B cell (primary cell): Measurements from ENCODE around the gene PPP2R5C. TPM values are rescaled to one million over a fixed set of nuclear protein-coding genes. Genes with fewer than 3 reads are reported as not detected.
A peak's percentile ranks its signal among the peaks of the same experiment; 100 is the strongest.

Experiments
- ATAC-seq: fragments of 200-7000 bp; cut with Tn5 transposase; one replicate; pipeline ENCODE4 v1.10.0; 2021; ENCODE audit warnings: low read depth, mild to moderate bottlenecking, moderate number of reproducible peaks, moderate library complexity
- CTCF ChIA-PET: fragments of 350-600 bp; sonication (Branson Sonifier 250); formaldehyde crosslinking; loops from one replicate; lab custom pipeline; 2021; ENCODE audit warnings: antibody characterized with exemption, inconsistent platforms; lab: Charles Lee
- POLR2A ChIA-PET: fragments of 350-600 bp; sonication (Branson Sonifier 250); formaldehyde crosslinking; loops from one replicate; lab custom pipeline; 2021; ENCODE audit warnings: antibody characterized with exemption; lab: Charles Lee
- DNase-seq: peaks from one replicate; pipeline ENCODE4 v3.0.0; 2013
- H2AFZ ChIP-seq: 2 replicates; pipeline ENCODE4 v1.6.1; 2012; ENCODE audit warnings: mild to moderate bottlenecking, low read depth, low read length; ENCODE audit not compliant: insufficient read depth, poor library complexity, severe bottlenecking
- H3K27ac ChIP-seq, 2 donors: 1 replicate in 1 of 2; 2 replicates in 1 of 2; pipeline ENCODE4 v1.5.1; 2012 to 2013; ENCODE audit warnings: low read length in 2 of 2, mild to moderate bottlenecking in 2 of 2, moderate library complexity in 1 of 2
- H3K27me3 ChIP-seq, 4 experiments: fragments of 200-600 bp in 1 of 4; sonication (generic) in 1 of 4; replicated peaks in 1 of 4; 1 replicate in 2 of 4; 2 replicates in 2 of 4; pipeline versions ENCODE4 v1.6.1 to v1.7.0; 2013 to 2016; ENCODE audit warnings: low read length in 3 of 4, mild to moderate bottlenecking in 2 of 4, mixed read lengths in 1 of 4, moderate library complexity in 1 of 4; ENCODE audit not compliant: insufficient read depth in 4 of 4, control insufficient read depth in 3 of 4; ENCODE audit errors: control extremely low read depth in 1 of 4
- H3K36me3 ChIP-seq, 2 experiments: replicated peaks in 1 of 2; 1 replicate in 1 of 2; 2 replicates in 1 of 2; pipeline versions ENCODE4 v1.6.1 to v1.7.1; 2013; ENCODE audit warnings: low read length in 1 of 2; ENCODE audit not compliant: insufficient read depth in 2 of 2, control insufficient read depth in 1 of 2; ENCODE audit errors: control extremely low read depth in 1 of 2, extremely low read depth in 1 of 2
- H3K4me1 ChIP-seq, 2 donors: fragments of 200-600 bp in 1 of 2; sonication (generic) in 1 of 2; 1 replicate in 1 of 2; 2 replicates in 1 of 2; pipeline versions ENCODE4 v1.5.1 to v1.6.1; 2013 to 2017; ENCODE audit warnings: low read length in 2 of 2; ENCODE audit not compliant: control insufficient read depth in 2 of 2, insufficient read depth in 2 of 2
- H3K4me2 ChIP-seq: replicated peaks from 2 replicates; pipeline ENCODE3; 2012; ENCODE audit warnings: mild to moderate bottlenecking, low read depth, low read length; ENCODE audit not compliant: poor library complexity, severe bottlenecking
- H3K4me3 ChIP-seq, 5 experiments: fragments of 200-600 bp in 1 of 5; sonication (generic) in 1 of 5; 1 replicate in 3 of 5; 2 replicates in 2 of 5; pipeline versions ENCODE4 v1.5.1 to v1.7.0; 2011 to 2016; ENCODE audit warnings: low read length in 4 of 5, mild to moderate bottlenecking in 4 of 5, low read depth in 2 of 5, control low read depth in 1 of 5, moderate library complexity in 1 of 5; ENCODE audit not compliant: insufficient read depth in 1 of 5; ENCODE audit errors: control extremely low read depth in 1 of 5, extremely low read depth in 1 of 5
- H3K79me2 ChIP-seq: fragments of 200-600 bp; sonication (generic); one replicate; pipeline ENCODE4 v1.6.0; 2016; ENCODE audit warnings: low read length; ENCODE audit not compliant: control insufficient read depth, insufficient read depth
- H3K9ac ChIP-seq: fragments of 200-600 bp; sonication (generic); 2 replicates; pipeline ENCODE4 v1.6.1; 2017; ENCODE audit warnings: mild to moderate bottlenecking, low read length, moderate library complexity
- H3K9me3 ChIP-seq, 3 donors: one replicate each; pipeline versions ENCODE4 v1.6.1 to v1.7.1; 2013; ENCODE audit warnings: low read length in 2 of 3; ENCODE audit not compliant: control insufficient read depth in 2 of 3, insufficient read depth in 1 of 3; ENCODE audit errors: control extremely low read depth in 1 of 3
- H4K20me1 ChIP-seq: 2 replicates; pipeline ENCODE4 v1.6.0; 2012; ENCODE audit warnings: mild to moderate bottlenecking, low read length; ENCODE audit not compliant: insufficient read depth, control insufficient read depth, poor library complexity, severe bottlenecking
- H3K27ac Mint-ChIP-seq: one replicate; pipeline ENCODE4 v1.8.0; 2021; ENCODE audit warnings: mixed read lengths
- H3K27me3 Mint-ChIP-seq: one replicate; pipeline ENCODE4 v1.8.0; 2021; ENCODE audit warnings: mixed read lengths
- H3K4me1 Mint-ChIP-seq: one replicate; pipeline ENCODE4 v1.8.0; 2021; ENCODE audit warnings: mixed read lengths
- H3K4me3 Mint-ChIP-seq: one replicate; pipeline ENCODE4 v1.8.0; 2021; ENCODE audit warnings: mixed read lengths
- H3K9me3 Mint-ChIP-seq: one replicate; pipeline ENCODE4 v1.8.0; 2022; ENCODE audit warnings: mixed read lengths; ENCODE audit not compliant: insufficient read depth
- CTCF ChIP-seq: fragments of 200-600 bp; IDR thresholded peaks from one replicate; pipeline ENCODE4 v1.8.0; 2022; ENCODE audit warnings: antibody characterized with exemption, mild to moderate bottlenecking
- EZH2 ChIP-seq: IDR thresholded peaks from 2 replicates; pipeline ENCODE4 v1.6.1; 2012; ENCODE audit warnings: borderline replicate concordance, low read depth, mild to moderate bottlenecking, moderate library complexity, low read length; ENCODE audit not compliant: insufficient read depth, poor library complexity, severe bottlenecking
- WGBS: methylation state at CpG from one replicate; pipeline ENCODE4 v1.1.5; 2013; ENCODE audit warnings: missing lambda C conversion rate; ENCODE audit not compliant: insufficient coverage; 5-methylcytosine and 5-hydroxymethylcytosine counted together
- intact Hi-C: fragments of 100-400 bp; cut with micrococcal nuclease; formaldehyde crosslinking; loops from one replicate; pipeline ENCODE4 v1.10.0; 2022
- polyA plus RNA-seq: library from polyadenylated mRNA; depleted of rRNA; stranded (reverse); fragments of >200 nt; gene quantifications from 2 replicates; pipeline ENCODE4 v1.2.3, GENCODE V29; 2012
- total RNA-seq, 2 donors: library from RNA; stranded (reverse); fragments of 120-200 nt in 1 of 2; gene quantifications; 1 replicate in 1 of 2; 2 replicates in 1 of 2; pipeline versions ENCODE4 v1.2.3 to v1.2.4, GENCODE V29; 2013 to 2022

The PPP2R5C gene
- total and polyA plus RNA-seq, 2 donors (not counting 1 experiment from before 2014, with no cell fraction given) = 91.7 to 330 TPM

- peak; percentile 46 for ATAC-seq
- no peaks in the 10 kb centered on the region for H3K9me3 ChIP-seq
- DNase-seq = peak; percentile 55
- H3K79me2 ChIP-seq = peaks cover 55% of the 10 kb centered on the region
- Mint-ChIP-seq H3K4me1 (peaks cover 69% of the 10 kb centered on the region), H3K9me3 (no peaks in the 10 kb centered on the region), H3K27ac (peak overlapping the region; percentile 93), H3K4me3 (peak overlapping the region; percentile 82), H3K27me3 (no peaks in the 10 kb centered on the region)
- TF ChIP-seq CTCF = no peak
- no peak for TF ChIP-seq EZH2
- peak overlapping the region; percentile 50 for H3K4me2 ChIP-seq
- WGBS = 20% methylated on average over 4 of the region's 6 CpGs
- H3K4me3 ChIP-seq = peak overlapping the region in 1 of 5 experiments; percentile 13
- H4K20me1 ChIP-seq = peaks cover 21% of the 10 kb centered on the region
- CTCF ChIA-PET = interaction anchor here (0.7 to 15.9 kb wide), 5 partner anchors 14 to 797 kb away, joined by 3 to 190 read pairs (median 6); no protein-coding TSS in a partner anchor
- H3K27me3 ChIP-seq = peaks cover 0 to 5% (median 2%) of the 10 kb centered on the region in 4 experiments
- no peak overlapping the region for H2AFZ ChIP-seq
- peaks cover 49 to 60% of the 10 kb centered on the region in 2 donors for H3K4me1 ChIP-seq
- peak overlapping the region; percentile 7 for H3K9ac ChIP-seq
- POLR2A ChIA-PET = interaction anchor here (0.7 to 1.6 kb wide), 6 partner anchors 14 to 760 kb away, joined by 3 to 7 read pairs (median 4); no protein-coding TSS in a partner anchor
- H3K36me3 ChIP-seq = no peaks in the 10 kb centered on the region
- intact Hi-C loops = no loop called here
- peak overlapping the region in 1 of 2 donors; percentile 26 for H3K27ac ChIP-seq
Measured at GRCh38 chr14:101776344-101776743, 14.8 kb downstream of the PPP2R5C start.

GRCh38 chr14:101780390-101780789 lies 18.9 kb downstream of the PPP2R5C start:
- peak overlapping the region; percentile 66 for H3K9ac ChIP-seq
- TF ChIP-seq CTCF (no peak), EZH2 (no peak)
- POLR2A ChIA-PET = no interaction called here
- intact Hi-C loops = loop anchor here (2.0 kb wide), 1 partner anchor 30 kb away; no protein-coding TSS in a partner anchor
- WGBS = 61% methylated on average over 7 of the region's 11 CpGs
- no peaks in the 10 kb centered on the region for H3K27me3 Mint-ChIP-seq
- H3K9me3 ChIP-seq = peaks cover 0 to 3% (median 0%) of the 10 kb centered on the region in 3 donors
- ATAC-seq (no peak), DNase-seq (no peak)
- peaks cover 31% of the 10 kb centered on the region for H4K20me1 ChIP-seq
- H2AFZ ChIP-seq = no peak overlapping the region
- H3K27ac ChIP-seq = no peak overlapping the region
- peaks cover 0 to 5% (median 2%) of the 10 kb centered on the region in 4 experiments for H3K27me3 ChIP-seq
- H3K4me3 Mint-ChIP-seq = peak overlapping the region; percentile 79
- no peaks in the 10 kb centered on the region for H3K9me3 Mint-ChIP-seq
- peak overlapping the region; percentile 98 for H3K4me2 ChIP-seq
- CTCF ChIA-PET = interaction anchor here (0.9 to 1.6 kb wide), 2 partner anchors 9 to 43 kb away, joined by 3 to 8 read pairs; no protein-coding TSS in a partner anchor
- no peak overlapping the region for H3K4me3 ChIP-seq
- peaks cover 0 to 3% of the 10 kb centered on the region in 2 experiments for H3K36me3 ChIP-seq
- peaks cover 27 to 35% of the 10 kb centered on the region in 2 donors for H3K4me1 ChIP-seq
- peaks cover 49% of the 10 kb centered on the region for H3K4me1 Mint-ChIP-seq
- peaks cover 62% of the 10 kb centered on the region for H3K79me2 ChIP-seq
- no peak overlapping the region for H3K27ac Mint-ChIP-seq
